Measurements from ENCODE around the gene TIFAB.

DNA sequence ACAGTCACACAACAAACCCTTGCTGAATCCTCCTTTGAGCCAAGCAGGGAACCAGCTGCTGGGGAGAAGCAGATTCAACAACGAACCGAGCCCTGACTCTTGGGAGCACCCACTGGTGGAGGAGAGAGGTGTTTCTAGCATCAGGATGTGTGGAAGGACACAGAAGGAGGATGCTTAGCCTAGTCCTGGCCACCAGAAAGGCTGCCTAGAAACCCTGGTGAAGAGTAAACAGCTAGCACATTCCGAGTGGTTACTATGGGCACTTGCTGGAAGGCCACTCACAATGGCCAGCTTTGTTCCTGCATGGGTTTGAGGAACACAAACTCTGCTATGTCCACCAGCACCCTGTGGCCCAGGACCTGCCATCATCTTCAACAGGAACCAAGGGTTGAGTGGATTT lies 1.8 kb downstream of the TIFAB start:
- no peak for TF ChIP-seq POLR2A (IDR thresholded peaks at IDR 0.05; ENCODE audit: low read length)
- no peak for TF ChIP-seq GATA1 (IDR thresholded peaks at IDR 0.05; ENCODE audit: low read depth, low read length)
